A549 treated with AZD9567 at 1 μM for 4 hours (cell line): ENCODE results near the gene PTPN11. TPM values are rescaled to one million over a fixed set of nuclear protein-coding genes. Genes with fewer than 3 reads are reported as not detected.

Experiments
- total RNA-seq: library from RNA; stranded (reverse); fragments of 200-300 nt; extraction: Qiagen RNA extraction; gene quantifications from 5 replicates; pipeline ENCODE4 v1.2.3, GENCODE V29; 2022; ENCODE audit not compliant: insufficient read depth

PTPN11 gene
- total RNA-seq, result 41.7 to 64.6 TPM (median 54.4 TPM) in 5 replicates

GRCh38 chr12:112418608-112419296 lies at the start of gene PTPN11:
Gene PTPN11 (plus strand): TSS chr12:112418947. CDS start chr12:112419112, 165 bp downstream.

GRCh38 chr12:112381883-112382796 lies 36.6 kb upstream of the PTPN11 start, which contains the start of gene HECTD4:
Gene HECTD4 (minus strand): TSS chr12:112382431. CDS start chr12:112382128, 303 bp downstream.

GRCh38 chr12:112409064-112409905 lies 9.5 kb upstream of the PTPN11 start, which contains the start of gene RPL6:
Gene RPL6 (minus strand): TSS chr12:112409605. CDS start chr12:112408656, 949 bp downstream.

Other genes starting within 250 kb of the PTPN11 start
- 8.7 to 14.7 TPM (median 14.2 TPM) in 5 replicates for gene HECTD4, start 36.5 kb upstream of the PTPN11 start, total RNA-seq
- gene RPL6, start 9.3 kb upstream of the PTPN11 start, total RNA-seq, result 2,076 to 2,701 TPM (median 2,137 TPM) in 5 replicates